HG02970 (cell line): ENCODE measurements around the gene KHK.

Experiments used
- ATAC-seq: cut with Tn5 transposase; IDR thresholded peaks from one replicate; pipeline ENCODE4 v1.9.1; 2021; ENCODE audit warnings: mild to moderate bottlenecking, moderate library complexity, moderate number of reproducible peaks; ENCODE audit not compliant: unreplicated experiment, low FRiP score

KHK gene

DNA sequence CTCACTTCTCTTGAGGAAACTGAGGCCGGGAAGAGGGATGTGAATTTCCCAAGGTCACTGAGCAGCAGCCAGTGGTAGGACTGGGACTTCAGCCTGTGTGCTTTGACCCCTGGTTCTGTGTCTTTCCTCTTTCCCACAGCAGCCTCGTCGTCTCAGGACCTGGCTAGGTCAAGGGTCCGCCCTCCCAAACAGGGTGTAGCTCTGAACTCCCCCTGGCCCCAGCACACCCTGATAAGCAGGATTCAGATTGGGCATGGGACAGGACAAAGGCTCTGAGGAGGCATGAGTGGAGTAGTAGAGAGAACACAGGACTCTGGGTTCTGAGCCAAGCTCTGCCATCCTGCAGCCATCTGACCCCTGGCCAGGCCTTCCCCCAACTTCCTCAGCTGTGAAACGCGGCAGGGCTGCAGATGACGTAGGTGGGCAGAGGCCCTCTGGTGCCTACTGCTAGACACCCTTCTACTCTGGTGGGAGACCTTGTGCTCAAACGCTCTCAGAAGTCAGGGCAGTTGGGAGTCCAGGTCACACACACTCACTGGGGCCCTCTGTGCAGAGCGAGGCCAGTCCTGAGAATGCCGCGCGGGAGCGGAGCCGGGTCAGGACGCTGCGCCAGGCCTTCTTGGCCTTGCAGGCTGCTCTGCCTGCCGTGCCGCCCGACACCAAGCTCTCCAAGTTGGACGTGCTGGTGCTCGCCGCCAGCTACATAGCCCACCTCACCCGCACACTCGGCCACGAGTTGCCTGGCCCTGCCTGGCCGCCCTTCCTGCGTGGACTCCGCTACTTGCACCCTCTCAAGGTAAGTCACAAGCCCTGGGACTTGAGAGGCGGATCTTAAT, 63.2 kb downstream of the KHK start:
- no peak for ATAC-seq
